Epidermal melanocyte (primary cell): ENCODE measurements around the gene LIPH.
A peak's percentile ranks its signal among the peaks of the same experiment; 100 is the strongest.

Source experiments
- DNase-seq: peaks from one replicate; pipeline ENCODE4 v3.0.0; 2011; ENCODE audit warnings: low spot score; ENCODE audit not compliant: insufficient read length

The LIPH gene

GRCh38 chr3:185540695-185541094, 11.7 kb downstream of the LIPH start:
- DNase-seq, result no peak

DNA sequence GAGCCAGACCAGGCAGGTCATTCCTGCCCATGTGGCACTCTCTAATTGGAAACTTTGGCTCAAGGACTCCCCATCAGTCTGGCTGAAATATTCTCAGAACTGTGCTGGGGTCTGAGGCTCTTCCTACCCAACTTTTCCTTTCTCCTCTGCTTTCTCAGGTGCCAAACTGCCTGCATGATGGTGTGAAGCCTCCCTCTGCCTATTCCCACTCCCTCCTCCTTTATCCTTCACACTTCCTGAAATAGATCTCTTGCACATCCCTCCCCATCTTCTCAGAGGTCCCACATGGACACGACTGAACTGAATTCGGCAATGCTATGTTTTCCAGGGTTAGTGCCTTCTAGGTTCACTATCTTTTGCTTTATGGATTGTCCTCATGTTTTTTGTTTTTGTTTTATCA, 12.5 kb downstream of the LIPH start:
- no peak for DNase-seq

GRCh38 chr3:185537369-185537970, 14.9 kb downstream of the LIPH start:
- no peak for DNase-seq

DNA sequence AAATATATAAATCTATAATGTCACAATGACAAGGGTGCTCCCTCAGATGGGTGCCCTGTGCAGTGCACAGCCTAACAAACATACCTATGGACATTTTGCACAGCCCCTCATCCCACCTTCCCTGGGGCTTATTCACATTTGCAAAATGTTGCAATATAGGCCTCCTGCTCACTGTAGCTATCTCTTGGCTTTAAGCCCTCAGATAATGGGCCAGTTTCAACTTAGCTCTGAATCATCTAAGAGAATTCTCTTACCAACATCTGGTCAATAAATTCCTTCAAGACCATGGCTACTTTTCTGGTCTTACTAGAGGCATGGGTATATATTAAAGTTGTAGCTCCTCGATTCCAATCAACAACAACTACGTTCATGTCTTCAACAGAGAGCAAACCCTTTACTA, 17.9 kb downstream of the LIPH start:
- no peak for DNase-seq

DNA sequence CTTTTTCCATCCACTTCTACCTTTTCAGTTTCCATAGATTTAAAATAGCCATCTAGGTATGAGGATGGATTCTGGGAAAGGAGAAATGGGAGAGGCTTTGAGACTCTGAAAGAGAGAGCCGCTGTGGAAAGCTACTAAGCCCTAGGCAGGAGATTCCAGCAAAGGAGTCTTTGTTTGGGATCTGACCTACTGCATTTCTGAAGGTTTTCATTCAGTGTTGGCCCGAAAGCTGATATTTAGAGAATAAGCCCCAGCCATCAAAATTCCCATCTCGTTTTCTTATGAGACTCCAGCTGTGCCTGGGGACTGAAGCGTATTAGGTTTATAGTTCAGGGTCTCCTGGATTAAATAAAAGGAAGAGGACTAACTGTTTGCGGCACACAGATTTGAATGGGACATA, 19.5 kb downstream of the LIPH start:
- DNase-seq, result peak; percentile 84

GRCh38 chr3:185530856-185531255, 21.5 kb downstream of the LIPH start:
- DNase-seq, result no peak

DNA sequence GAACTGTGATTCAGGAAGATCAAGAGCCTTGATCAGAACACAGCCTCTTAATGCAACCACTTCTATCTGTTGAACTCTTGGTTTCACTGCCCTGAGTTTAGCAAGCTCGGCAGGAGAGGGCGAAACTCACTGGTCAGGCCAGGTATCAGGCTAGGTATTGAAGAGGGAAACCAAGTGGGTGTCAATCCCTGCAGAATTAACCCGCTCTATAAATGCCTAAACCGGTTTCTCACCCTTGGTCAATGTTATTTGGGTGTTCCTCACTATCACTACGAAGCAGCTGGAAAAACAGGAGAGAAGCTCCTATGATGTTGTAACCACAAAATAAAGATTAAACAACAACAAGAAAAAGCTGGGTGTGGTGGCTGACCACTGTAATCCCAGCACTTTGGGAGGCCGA, 23.9 kb downstream of the LIPH start:
- no peak for DNase-seq

DNA sequence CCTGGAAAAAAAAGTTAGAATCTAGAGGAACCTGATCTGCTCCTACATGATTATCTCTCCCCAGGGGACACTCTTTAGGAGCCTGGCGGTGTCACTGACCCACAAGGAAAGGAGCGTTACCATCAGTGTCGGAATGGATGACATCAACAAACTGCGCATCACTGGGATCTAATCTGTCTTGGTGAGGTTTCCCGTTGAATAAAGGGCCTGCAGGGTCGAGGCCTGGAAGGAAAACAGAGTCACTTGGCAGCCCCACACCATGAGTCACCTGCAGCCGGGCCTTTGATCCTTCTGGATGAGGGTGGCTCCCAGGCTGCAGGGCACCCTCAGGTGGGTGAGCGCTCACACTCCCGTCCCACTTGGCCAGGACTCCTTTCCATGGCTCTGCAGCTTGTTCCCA, 25.0 kb downstream of the LIPH start:
- DNase-seq, result no peak

GRCh38 chr3:185526349-185526951, 25.9 kb downstream of the LIPH start:
- no peak for DNase-seq

GRCh38 chr3:185521349-185522138, 30.8 kb downstream of the LIPH start:
- no peak for DNase-seq

DNA sequence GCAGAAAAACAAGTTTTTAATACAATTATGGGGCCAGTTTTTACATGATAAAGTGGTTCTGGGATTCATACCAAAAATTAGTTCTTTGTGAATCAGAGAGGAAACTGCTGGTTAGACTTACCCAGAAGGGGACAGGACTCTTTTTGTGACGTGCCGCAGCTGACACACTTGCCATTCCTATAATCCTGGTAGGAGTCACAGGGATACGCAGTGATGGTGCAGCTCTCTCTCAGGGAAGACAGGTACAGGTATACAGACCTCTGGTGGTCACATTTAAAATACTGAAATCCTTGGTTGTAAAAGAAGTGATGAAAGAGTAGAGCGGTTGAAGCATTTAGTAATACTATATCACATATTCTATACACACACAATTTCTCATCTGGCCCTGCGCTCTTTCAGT, 33.4 kb downstream of the LIPH start:
- DNase-seq, result no peak

- no peak for DNase-seq
Observed at GRCh38 chr3:185517387-185518130, 34.8 kb downstream of the LIPH start.

DNA sequence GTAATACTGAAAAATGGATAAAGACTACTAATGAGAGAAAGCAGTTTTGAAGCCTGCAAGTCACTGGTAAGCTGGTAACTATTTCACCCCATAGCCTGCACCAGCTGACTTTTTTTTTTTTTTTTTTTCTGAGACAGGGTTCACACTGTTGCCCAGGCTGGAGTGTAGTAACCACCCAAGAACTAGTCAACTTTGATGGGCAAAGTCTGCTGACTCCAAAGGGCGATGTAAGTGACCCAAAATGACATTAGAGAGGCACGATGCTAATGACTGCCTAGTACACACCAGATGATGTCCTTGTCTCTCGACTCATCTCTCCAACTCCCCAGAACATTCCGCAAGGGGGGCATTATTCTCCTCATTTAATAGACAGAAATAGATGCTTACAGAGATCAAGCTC, 40.7 kb downstream of the LIPH start:
- DNase-seq, result no peak

- no peak for DNase-seq
Observed at GRCh38 chr3:185508335-185508991, 43.9 kb downstream of the LIPH start.

- DNase-seq, result no peak
Observed at GRCh38 chr3:185507883-185508282, 44.5 kb downstream of the LIPH start.

- no peak for DNase-seq
Observed at GRCh38 chr3:185504636-185505035, 47.8 kb downstream of the LIPH start.

GRCh38 chr3:185503521-185503920, 48.9 kb downstream of the LIPH start:
- DNase-seq, result no peak

GRCh38 chr3:185502987-185503386, 49.4 kb downstream of the LIPH start:
- DNase-seq, result no peak

- peak; percentile 92 for DNase-seq
Observed at GRCh38 chr3:185498503-185499396, 53.6 kb downstream of the LIPH start, which contains the start of gene TMEM41A. TSS of gene TMEM41A (minus strand) at chr3:185499035. CDS start at chr3:185498961, 74 bp downstream.

DNA sequence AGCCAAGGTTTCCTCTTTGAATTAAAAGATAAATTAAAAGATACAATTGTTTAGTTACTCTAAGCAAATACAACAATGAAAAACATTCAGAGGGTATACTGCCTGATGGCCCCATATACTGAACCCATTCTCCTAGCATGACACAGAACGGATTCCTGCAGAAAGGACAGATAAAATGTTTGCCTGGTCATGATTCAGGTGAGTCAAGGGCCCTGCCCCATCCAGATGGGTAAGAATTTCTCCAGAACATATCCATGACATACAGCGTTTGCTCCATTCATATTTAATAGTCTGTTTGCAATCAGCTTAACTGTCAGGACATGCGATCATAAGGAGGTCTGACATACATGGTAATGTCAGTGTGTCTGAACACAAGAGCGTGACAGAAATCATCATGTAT, 62.1 kb downstream of the LIPH start:
- no peak for DNase-seq
